GM23338 (cell line): ENCODE measurements around the gene SERPINB8. TPM values are rescaled to one million over a fixed set of nuclear protein-coding genes. Genes with fewer than 3 reads are reported as not detected.
A peak's percentile ranks its signal among the peaks of the same experiment; 100 is the strongest.

Experiments used
- ATAC-seq: fragments of 200-7000 bp; cut with Tn5 transposase; 3 replicates; pipeline ENCODE4 v1.9.1; 2020
- DNase-seq: peaks from one replicate; pipeline ENCODE4 v3.0.0-alpha.2; 2015; ENCODE audit warnings: low spot score
- H2AFZ ChIP-seq: fragments of 200-600 bp; sonication (generic); 2 replicates; pipeline ENCODE4 v1.8.0; 2016; ENCODE audit warnings: antibody characterized with exemption, mild to moderate bottlenecking, moderate library complexity
- H3F3A ChIP-seq: fragments of 200-600 bp; sonication (generic); replicated peaks from 2 replicates; pipeline ENCODE4 v1.8.0; 2017; ENCODE audit warnings: antibody characterized with exemption, mixed run types, low read depth
- H3K27ac ChIP-seq: fragments of 200-600 bp; sonication (generic); 2 replicates; pipeline ENCODE4 v1.6.1; 2016; ENCODE audit warnings: low read depth
- H3K27me3 ChIP-seq: fragments of 200-600 bp; sonication (generic); 2 replicates; pipeline ENCODE4 v1.8.0; 2016; ENCODE audit warnings: mild to moderate bottlenecking, mixed run types, moderate library complexity; ENCODE audit not compliant: insufficient read depth
- H3K36me3 ChIP-seq: fragments of 200-600 bp; sonication (generic); 2 replicates; pipeline ENCODE4 v1.8.0; 2016; ENCODE audit warnings: mild to moderate bottlenecking; ENCODE audit not compliant: insufficient read depth
- H3K4me1 ChIP-seq: fragments of 200-600 bp; sonication (generic); 2 replicates; pipeline ENCODE4 v1.8.0; 2016; ENCODE audit warnings: mild to moderate bottlenecking, moderate library complexity; ENCODE audit not compliant: insufficient read depth
- H3K4me2 ChIP-seq: fragments of 200-600 bp; sonication (generic); 2 replicates; pipeline ENCODE4 v1.7.1; 2017; ENCODE audit warnings: mixed run types
- H3K4me3 ChIP-seq: fragments of 200-600 bp; sonication (generic); 2 replicates; pipeline ENCODE4 v1.6.1; 2016; ENCODE audit warnings: mixed run types
- H3K79me2 ChIP-seq: fragments of 200-600 bp; sonication (generic); replicated peaks from 2 replicates; pipeline ENCODE4 v1.8.0; 2017; ENCODE audit warnings: mild to moderate bottlenecking; ENCODE audit not compliant: insufficient read depth
- H3K9me2 ChIP-seq: fragments of 200-600 bp; sonication (generic); 2 replicates; pipeline ENCODE4 v1.8.0; 2017; ENCODE audit not compliant: insufficient read depth
- H4K20me1 ChIP-seq: fragments of 200-600 bp; sonication (generic); replicated peaks from 2 replicates; pipeline ENCODE4 v1.8.0; 2017; ENCODE audit warnings: mild to moderate bottlenecking; ENCODE audit not compliant: insufficient read depth
- H3K27ac Mint-ChIP-seq: 2 replicates; pipeline ENCODE4 v1.8.0; 2020; ENCODE audit warnings: inconsistent platforms, mild to moderate bottlenecking, moderate library complexity, mixed read lengths
- H3K27me3 Mint-ChIP-seq: 3 replicates; pipeline ENCODE4 v1.8.0; 2022; ENCODE audit warnings: low read depth, mild to moderate bottlenecking, moderate library complexity, mixed read lengths, inconsistent platforms; ENCODE audit not compliant: insufficient read depth, poor library complexity
- H3K36me3 Mint-ChIP-seq: 3 replicates; pipeline ENCODE4 v1.8.0; 2021; ENCODE audit warnings: low read depth, mild to moderate bottlenecking, inconsistent platforms, moderate library complexity, mixed read lengths
- H3K4me1 Mint-ChIP-seq: 3 replicates; pipeline ENCODE4 v1.8.0; 2020; ENCODE audit warnings: mild to moderate bottlenecking, inconsistent platforms, mixed read lengths
- H3K4me3 Mint-ChIP-seq: 3 replicates; pipeline ENCODE4 v1.8.0; 2021; ENCODE audit warnings: moderate library complexity, mild to moderate bottlenecking, inconsistent platforms, mixed read lengths
- H3K9me3 Mint-ChIP-seq: 3 replicates; pipeline ENCODE4 v1.8.0; 2020; ENCODE audit warnings: moderate library complexity, mild to moderate bottlenecking, inconsistent platforms, mixed read lengths
- CTCF ChIP-seq, 2 experiments: fragments of 200-600 bp in 1 of 2; sonication (generic) in 1 of 2; conservative IDR thresholded peaks; 2 replicates each; pipeline versions ENCODE4 v1.5.1 to v1.6.1; 2016 to 2017; ENCODE audit warnings: antibody characterized with exemption in 2 of 2, low read depth in 2 of 2, mild to moderate bottlenecking in 2 of 2, moderate library complexity in 1 of 2
- NANOG ChIP-seq: IDR thresholded peaks from 2 replicates; pipeline ENCODE4 v1.6.1; 2016; ENCODE audit warnings: antibody characterized with exemption, borderline replicate concordance
- ZNF462 ChIP-seq: fragments of 250-450 bp; sonication (Bioruptor Pico); IDR thresholded peaks from 2 replicates; pipeline ENCODE4 v1.5.0; 2020; ENCODE audit warnings: mild to moderate bottlenecking, moderate library complexity
- polyA plus RNA-seq: library from polyadenylated mRNA; unstranded; fragments of >200 nt; fragmentation: Nextera tagmentation; extraction: Ambion mirVana; gene quantifications from 2 replicates; pipeline ENCODE4 v1.2.1, GENCODE V29; 2016
- total RNA-seq: library from RNA; depleted of rRNA; stranded (reverse); fragments of >200 nt; shearing (Covaris generic); gene quantifications from 2 replicates; pipeline ENCODE4 v1.2.3, GENCODE V29; 2014; rRNA removed

SERPINB8 gene
- total and polyA plus RNA-seq, 2 experiments from 2014 or later: 0.50 to 2.1 TPM

DNA sequence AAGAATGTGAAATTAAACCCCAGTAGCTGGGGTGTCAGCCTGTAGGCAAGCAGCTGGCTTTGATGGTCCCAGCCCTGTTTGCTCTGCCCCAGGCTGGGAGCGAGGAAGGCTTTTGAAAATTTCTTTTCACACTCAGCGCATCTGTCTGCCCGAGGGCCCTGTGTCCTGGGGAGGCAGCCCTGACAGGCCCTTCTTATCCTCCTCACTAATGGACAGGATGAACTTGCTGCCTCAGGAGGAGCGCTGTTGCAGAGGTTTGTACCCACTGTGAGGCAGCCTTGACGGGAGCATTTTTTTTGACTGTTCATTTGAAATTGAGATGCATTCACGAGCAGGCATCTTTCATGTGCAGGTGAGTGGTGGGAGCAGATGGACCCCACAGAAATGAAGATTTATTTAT lies 62.4 kb downstream of the SERPINB8 start:
- Histone ChIP-seq H3K4me2 (no peak overlapping the region), H4K20me1 (no peaks in the 10 kb centered on the region), H3K4me1 (no peaks in the 10 kb centered on the region), H3K9me2 (0 out of 2 replicates have a peak, but pooled peaks cover 3% of the 10 kb centered on the region), H3K36me3 (no peaks in the 10 kb centered on the region), H3K4me3 (no peak overlapping the region), H3K27ac (no peak overlapping the region), H3K79me2 (no peaks in the 10 kb centered on the region), H3K27me3 (no peaks in the 10 kb centered on the region), H3F3A (no peaks in the 10 kb centered on the region), H2AFZ (peak overlapping the region; percentile 84; the same call in 1 of the 2 replicates)
- H3K4me1 Mint-ChIP-seq: peaks cover 10% of the 10 kb centered on the region
- peaks cover 4% of the 10 kb centered on the region; the same call in 2 of the 3 replicates for H3K9me3 Mint-ChIP-seq
- peak; percentile 43; the same call in 2 of the 3 replicates for ATAC-seq
- H3K27me3 Mint-ChIP-seq: peaks cover 5% of the 10 kb centered on the region
- DNase-seq: no peak
- no peak for TF ChIP-seq ZNF462 (CRISPR knock-in tag)
- H3K4me3 Mint-ChIP-seq: no peak overlapping the region
- H3K36me3 Mint-ChIP-seq: no peaks in the 10 kb centered on the region
- no peak overlapping the region for H3K27ac Mint-ChIP-seq

DNA sequence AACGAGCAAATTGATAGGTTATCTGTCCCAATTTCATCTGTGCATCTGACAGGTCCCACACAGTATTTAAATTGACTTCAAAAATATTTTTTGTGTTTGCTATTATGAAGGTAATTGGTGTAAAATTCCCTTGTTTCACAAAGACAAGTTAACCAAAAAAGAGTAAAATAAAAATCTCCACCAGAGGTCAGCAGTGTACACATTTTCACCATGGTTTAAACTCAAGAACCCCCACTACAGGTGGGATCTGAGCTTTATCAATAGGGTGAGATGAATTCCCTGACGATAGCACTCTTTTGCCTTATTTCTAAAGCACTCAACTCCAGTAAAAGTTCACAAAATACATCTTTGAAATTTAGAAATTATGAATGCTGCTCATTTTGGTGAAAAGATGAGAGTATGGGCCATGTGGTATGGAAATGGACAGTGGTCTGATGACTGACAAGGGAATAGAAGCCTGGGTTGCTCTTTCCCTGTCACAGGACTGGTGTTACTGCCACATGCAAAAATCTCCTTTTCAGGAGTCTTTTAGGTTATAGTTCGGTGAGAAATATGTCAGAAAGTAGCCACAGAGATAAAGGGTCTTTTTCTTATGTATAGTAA lies 68.0 kb downstream of the SERPINB8 start:
- H3K27ac Mint-ChIP-seq: no peak overlapping the region
- no peak overlapping the region for H3K4me3 ChIP-seq
- no peaks in the 10 kb centered on the region for H4K20me1 ChIP-seq
- no peak overlapping the region for H3K27ac ChIP-seq
- peaks cover 20% of the 10 kb centered on the region for H3K9me3 Mint-ChIP-seq
- TF ChIP-seq CTCF (conservative IDR thresholded peaks at IDR 0.05; ENCODE audit: low read depth in 2 of 2) (peak; percentile 69 to 77), NANOG (no peak)
- ATAC-seq (peak; percentile 70), DNase-seq (peak; percentile 82)
- no peaks in the 10 kb centered on the region; the same call in 2 of the 3 replicates for H3K4me1 Mint-ChIP-seq
- no peaks in the 10 kb centered on the region for H3K79me2 ChIP-seq
- H3F3A ChIP-seq: no peaks in the 10 kb centered on the region
- H3K4me2 ChIP-seq: no peak overlapping the region
- peaks cover 3% of the 10 kb centered on the region for H3K27me3 Mint-ChIP-seq
- no peak overlapping the region for H3K4me3 Mint-ChIP-seq
- peaks cover 14% of the 10 kb centered on the region for H3K36me3 Mint-ChIP-seq
- H3K36me3 ChIP-seq: no peaks in the 10 kb centered on the region
- H3K27me3 ChIP-seq: no peaks in the 10 kb centered on the region
- no peak overlapping the region for H2AFZ ChIP-seq
- H3K9me2 ChIP-seq: no peaks in the 10 kb centered on the region; the same call in 1 of the 2 replicates
- no peaks in the 10 kb centered on the region for H3K4me1 ChIP-seq

Other genes with a start within 250 kb of the SERPINB8 start
- gene SERPINB7, start 194.7 kb upstream of the SERPINB8 start, total RNA-seq: not detected in 2 replicates
- not detected in 2 replicates for gene SERPINB7, start 194.7 kb upstream of the SERPINB8 start, polyA plus RNA-seq
- not detected in 2 replicates for gene SERPINB2, start 82.4 kb upstream of the SERPINB8 start, total RNA-seq
- gene SERPINB2, start 82.4 kb upstream of the SERPINB8 start, polyA plus RNA-seq: not detected in 2 replicates
- gene SERPINB10, start 62.1 kb upstream of the SERPINB8 start, total RNA-seq: not detected in 2 replicates
- not detected in 2 replicates for gene SERPINB10, start 62.1 kb upstream of the SERPINB8 start, polyA plus RNA-seq
- 0.54 and 2.6 TPM in 2 replicates for gene HMSD, start 20.8 kb upstream of the SERPINB8 start, total RNA-seq
- gene HMSD, start 20.8 kb upstream of the SERPINB8 start, polyA plus RNA-seq: 13.0 and 25.1 TPM in 2 replicates
- not detected in 2 replicates for gene LINC00305, start 179.0 kb downstream of the SERPINB8 start, total RNA-seq
- gene LINC00305, start 179.0 kb downstream of the SERPINB8 start, polyA plus RNA-seq: not detected in 2 replicates